HepG2 (cell line): ENCODE measurements around the gene CKAP2. TPM values are rescaled to one million over a fixed set of nuclear protein-coding genes. Genes with fewer than 3 reads are reported as not detected.

Source experiments
- BHLHE40 ChIP-seq: IDR thresholded peaks from 2 replicates; pipeline ENCODE4 v1.6.1; 2011; ENCODE audit warnings: low read length, improper control_type of control experiment
- CCDC6 ChIP-seq: sonication (generic); formaldehyde crosslinking; IDR thresholded peaks from 2 replicates; pipeline ENCODE4 v1.8.1; 2022; ENCODE audit warnings: mild to moderate bottlenecking, missing genetic modification reagents, moderate library complexity
- CREBL2 ChIP-seq: sonication (generic); formaldehyde crosslinking; IDR thresholded peaks from 2 replicates; pipeline ENCODE4 v1.8.1; 2023; ENCODE audit warnings: missing genetic modification reagents, mild to moderate bottlenecking, borderline replicate concordance
- ETS1 ChIP-seq: sonication (generic); formaldehyde crosslinking; IDR thresholded peaks from 2 replicates; pipeline ENCODE4 v1.4.0; 2020; ENCODE audit warnings: missing genetic modification reagents
- GATAD1 ChIP-seq: IDR thresholded peaks from 2 replicates; pipeline ENCODE4 v1.6.1; 2016; ENCODE audit warnings: missing genetic modification reagents, missing compliant biosample characterization
- JARID2 ChIP-seq: sonication (generic); formaldehyde crosslinking; IDR thresholded peaks from 2 replicates; pipeline ENCODE4 v1.8.1; 2023; ENCODE audit warnings: missing genetic modification reagents, inconsistent platforms; ENCODE audit not compliant: insufficient replicate concordance
- KDM3A ChIP-seq: IDR thresholded peaks from 2 replicates; pipeline ENCODE4 v1.6.1; 2018; ENCODE audit warnings: low read depth, missing compliant biosample characterization
- MAF1 ChIP-seq: sonication (generic); formaldehyde crosslinking; IDR thresholded peaks from 2 replicates; pipeline ENCODE4 v1.5.0; 2020; ENCODE audit warnings: missing genetic modification reagents, borderline replicate concordance
- MAFG ChIP-seq: sonication (generic); formaldehyde crosslinking; IDR thresholded peaks from 2 replicates; pipeline ENCODE4 v1.5.1; 2020; ENCODE audit warnings: mild to moderate bottlenecking, missing genetic modification reagents
- MTA3 ChIP-seq: sonication (generic); formaldehyde crosslinking; IDR thresholded peaks from 2 replicates; pipeline ENCODE4 v1.4.0; 2020; ENCODE audit warnings: missing genetic modification reagents
- NR2F6 ChIP-seq, 2 experiments: IDR thresholded peaks; 2 replicates each; pipeline ENCODE4 v1.6.1; 2016; ENCODE audit warnings: antibody characterized with exemption in 1 of 2, mild to moderate bottlenecking in 1 of 2
- ONECUT2 ChIP-seq: sonication (generic); formaldehyde crosslinking; IDR thresholded peaks from 2 replicates; pipeline ENCODE4 v1.4.0; 2020; ENCODE audit warnings: missing genetic modification reagents
- TBL1XR1 ChIP-seq: fragments of 150-350 bp; IDR thresholded peaks from 2 replicates; pipeline ENCODE4 v1.6.1; 2014; ENCODE audit warnings: borderline replicate concordance, low read length; ENCODE audit not compliant: partially characterized antibody
- TERF1 ChIP-seq: sonication (generic); formaldehyde crosslinking; IDR thresholded peaks from 2 replicates; pipeline ENCODE4 v1.8.0; 2022; ENCODE audit warnings: mild to moderate bottlenecking, missing genetic modification reagents, moderate library complexity
- ZBTB25 ChIP-seq: IDR thresholded peaks from 2 replicates; pipeline ENCODE4 v1.6.1; 2018; ENCODE audit warnings: missing genetic modification reagents
- ZBTB33 ChIP-seq: sonication (generic); formaldehyde crosslinking; IDR thresholded peaks from 2 replicates; pipeline ENCODE4 v1.4.0; 2020; ENCODE audit warnings: missing genetic modification reagents
- ZFP91 ChIP-seq: sonication (generic); formaldehyde crosslinking; IDR thresholded peaks from 2 replicates; pipeline ENCODE4 v1.9.0; 2022; ENCODE audit warnings: missing genetic modification reagents, mild to moderate bottlenecking, borderline replicate concordance
- ZNF264 ChIP-seq: sonication (generic); formaldehyde crosslinking; IDR thresholded peaks from 2 replicates; pipeline ENCODE4 v1.4.0; 2020; ENCODE audit warnings: missing genetic modification reagents
- ZNF331 ChIP-seq: sonication (generic); formaldehyde crosslinking; IDR thresholded peaks from 2 replicates; pipeline ENCODE4 v1.4.0; 2020; ENCODE audit warnings: missing genetic modification reagents
- ZNF496 ChIP-seq: sonication (generic); formaldehyde crosslinking; IDR thresholded peaks from 2 replicates; pipeline ENCODE4 v1.8.1; 2023; ENCODE audit warnings: mild to moderate bottlenecking, moderate library complexity, missing genetic modification reagents; ENCODE audit not compliant: insufficient replicate concordance
- ZNF850 ChIP-seq: sonication (generic); formaldehyde crosslinking; conservative IDR thresholded peaks from 2 replicates; pipeline ENCODE4 v1.9.0; 2021; ENCODE audit warnings: mild to moderate bottlenecking, missing genetic modification reagents
- ZNF878 ChIP-seq: sonication (generic); formaldehyde crosslinking; IDR thresholded peaks from 2 replicates; pipeline ENCODE4 v1.8.1; 2023; ENCODE audit warnings: mild to moderate bottlenecking, missing genetic modification reagents, moderate library complexity
- polyA plus RNA-seq, 8 experiments: library from polyadenylated mRNA; depleted of rRNA in 3 of 8; stranded (reverse) in 7 of 8; unstranded in 1 of 8; fragments of >200 nt; fragmentation: Illumina TruSeq in 4 of 8; extraction: Trizol in 4 of 8; gene quantifications; 2 replicates each; pipeline versions ENCODE4 v1.2.1 to v1.2.3, GENCODE V29; 2011 to 2016; ENCODE audit warnings: low read depth in 4 of 8, missing spikeins in 1 of 8, mixed read lengths in 1 of 8; ENCODE audit not compliant: insufficient read depth in 1 of 8
- total RNA-seq, 5 experiments: library from RNA; depleted of rRNA; stranded (reverse); fragments of >200 nt; fragmentation: Illumina TruSeq; extraction: Trizol; gene quantifications; 2 replicates each; pipeline ENCODE4 v1.2.3, GENCODE V29; 2016; ENCODE audit warnings: low read depth in 1 of 5

The CKAP2 gene
- total and polyA plus RNA-seq, 2 of the 13 experiments (the other 11 are each of a cell fraction or from before 2014, with no cell fraction given): 6.7 to 40.3 TPM

- peak; percentile 43 for TF ChIP-seq TBL1XR1
- TF ChIP-seq MTA3 (CRISPR knock-in tag): no peak
- peak; percentile 95 for TF ChIP-seq TERF1 (CRISPR knock-in tag)
- no peak for TF ChIP-seq ZNF264
- peak; percentile 68 for TF ChIP-seq JARID2 (CRISPR knock-in tag)
- TF ChIP-seq KDM3A (CRISPR knock-in tag): peak; percentile 96
- TF ChIP-seq ETS1 (CRISPR knock-in tag): 0 out of 2 replicates have a peak, but pooled peaks have one; percentile 43
- peak; percentile 75 for TF ChIP-seq CCDC6
- peak; percentile 43 for TF ChIP-seq BHLHE40
- TF ChIP-seq NR2F6 (IDR thresholded peaks at IDR 0.05): no peak
- peak; percentile 67; the same call in 1 of the 2 replicates for TF ChIP-seq NR2F6 (CRISPR knock-in tag; IDR thresholded peaks at IDR 0.05)
- TF ChIP-seq MAF1 (CRISPR knock-in tag): peak; percentile 50; the same call in 1 of the 2 replicates
- no peak for TF ChIP-seq ZNF850 (CRISPR knock-in tag)
- 0 out of 2 replicates have a peak, but pooled peaks have one; percentile 14 for TF ChIP-seq GATAD1 (CRISPR knock-in tag)
- TF ChIP-seq ZFP91 (CRISPR knock-in tag): peak; percentile 72
- no peak for TF ChIP-seq MAFG (CRISPR knock-in tag)
- TF ChIP-seq ZBTB25: peak; percentile 72
- peak; percentile 55 for TF ChIP-seq ZBTB33
- no peak for TF ChIP-seq ZNF496 (CRISPR knock-in tag)
- TF ChIP-seq ONECUT2 (CRISPR knock-in tag): no peak
- no peak for TF ChIP-seq CREBL2 (CRISPR knock-in tag)
- peak; percentile 78 for TF ChIP-seq ZNF331 (CRISPR knock-in tag)
- 0 out of 2 replicates have a peak, but pooled peaks have one; percentile 21 for TF ChIP-seq ZNF878 (CRISPR knock-in tag)
Observed at GRCh38 chr13:52450012-52450792, 5.1 kb upstream of the CKAP2 start, which contains the start of gene VPS36 (continued).
